Esophagus squamous epithelium (tissue), 5 donors: Measurements from ENCODE around the gene OGFOD3. TPM values are rescaled to one million over a fixed set of nuclear protein-coding genes. Genes with fewer than 3 reads are reported as not detected.

Source experiments
- DNase-seq: peaks from one replicate; lab custom pipeline; 2025; lab: John Stamatoyannopoulos, UW
- H3K27ac ChIP-seq, 4 donors: fragments of 200-600 bp; sonication (generic); one replicate each; pipeline ENCODE4 v1.5.1; 2016 to 2019; ENCODE audit warnings: mild to moderate bottlenecking in 1 of 4
- H3K27me3 ChIP-seq, 4 donors: fragments of 200-600 bp; sonication (generic); 1 replicate in 3 of 4; 2 replicates in 1 of 4; pipeline versions ENCODE4 v1.5.1 to v1.6.0; 2017 to 2021; ENCODE audit warnings: antibody characterized with exemption in 1 of 4
- H3K36me3 ChIP-seq, 3 donors: fragments of 200-600 bp; sonication (generic); one replicate each; pipeline ENCODE4 v1.5.1; 2016 to 2019
- H3K4me1 ChIP-seq, 3 donors: fragments of 200-600 bp; sonication (generic); one replicate each; pipeline ENCODE4 v1.5.1; 2017 to 2019
- H3K4me3 ChIP-seq, 4 donors: fragments of 200-600 bp; sonication (generic); 1 replicate in 3 of 4; 2 replicates in 1 of 4; pipeline ENCODE4 v1.5.1; 2016 to 2019; ENCODE audit warnings: mild to moderate bottlenecking in 2 of 4, moderate library complexity in 1 of 4
- H3K9me3 ChIP-seq, 3 donors: fragments of 200-600 bp; sonication (generic); one replicate each; pipeline ENCODE4 v1.5.1; 2016 to 2019
- POLR2A ChIP-seq, 4 donors: fragments of 450-650 bp; IDR thresholded peaks; one replicate each; pipeline ENCODE4 v1.6.1; 2017; ENCODE audit warnings: antibody characterized with exemption in 4 of 4, mild to moderate bottlenecking in 4 of 4, moderate library complexity in 3 of 4
- WGBS, 2 donors: methylation state at CpG; one replicate each; pipeline ENCODE4 v1.1.5; 2018; 5-methylcytosine and 5-hydroxymethylcytosine counted together
- intact Hi-C: fragments of 100-400 bp; cut with DNase I; formaldehyde crosslinking; loops from one replicate; pipeline ENCODE4 v1.15.0; 2022
- total RNA-seq, 4 donors: library from RNA; depleted of rRNA; stranded (reverse); fragments of >200 nt; gene quantifications; one replicate each; pipeline ENCODE4 v1.1.0, GENCODE V29; 2016
- TF ChIP-seq, protein P1 (sequence below), 6 experiments: fragments of 450-650 bp in 4 of 6; fragments of 200-600 bp in 2 of 6; sonication (generic) in 2 of 6; IDR thresholded peaks; one replicate each; pipeline ENCODE4 v1.5.1; 2016 to 2019; ENCODE audit warnings: antibody characterized with exemption in 6 of 6, mild to moderate bottlenecking in 4 of 6, moderate library complexity in 4 of 6
- donor health status: DM: yes; HTN: yes; CAD: no.

OGFOD3 gene
- total RNA-seq, 4 donors from 2014 or later, result 11.9 to 26.7 (median 19.4) TPM

DNA sequence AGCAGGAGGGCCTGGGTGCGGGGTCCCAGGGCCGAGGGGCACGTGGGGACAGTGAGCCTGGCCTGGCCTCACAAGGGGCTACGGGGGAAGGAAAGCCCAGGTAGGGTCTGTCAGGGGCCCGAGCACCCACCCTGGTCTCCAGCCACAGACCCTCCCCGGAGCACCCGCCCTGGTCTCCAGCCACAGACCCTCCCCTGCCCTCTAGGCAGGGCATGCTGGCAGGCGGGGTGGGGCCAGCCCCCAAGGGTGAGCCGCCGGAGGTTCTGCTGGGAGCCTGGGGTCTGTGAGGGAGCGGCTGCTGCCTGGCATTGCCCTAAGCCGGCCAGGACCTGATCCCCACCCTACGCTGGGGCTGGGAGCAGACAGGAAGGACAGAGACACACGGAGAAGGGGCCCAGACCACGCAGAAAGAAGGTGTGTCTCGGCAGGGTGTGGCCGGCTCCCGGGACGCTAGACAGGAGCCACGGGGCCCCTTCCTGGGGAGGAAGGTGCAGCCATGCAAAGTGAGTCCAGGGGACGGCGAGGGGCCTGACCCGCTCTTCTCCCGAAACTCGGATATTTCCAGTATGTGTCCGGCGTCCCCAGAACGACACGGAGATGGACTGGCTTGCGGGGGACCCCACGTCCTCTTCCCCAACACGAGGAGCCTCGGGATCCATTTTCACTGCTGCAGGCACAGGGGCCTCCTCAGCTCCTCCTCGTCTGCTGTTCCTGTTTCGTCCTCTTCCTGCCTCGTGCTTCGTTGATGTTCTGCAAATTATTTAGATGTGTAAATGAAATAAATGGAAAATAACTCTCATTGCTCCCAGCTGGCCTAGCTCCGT lies 31.3 kb downstream of the OGFOD3 start:
- no peak overlapping the region for H3K27ac ChIP-seq

GRCh38 chr17:82386255-82386831 lies 32.0 kb downstream of the OGFOD3 start:
- 4% methylated on average over 4 of the region's 17 CpGs; no CpG with 5 or more reads in 1 of the 2 donors for WGBS, 2 donors
- H3K27me3 ChIP-seq, result peaks cover 0 to 72% (median 5%) of the 10 kb centered on the region in 4 donors
- no peaks in the 10 kb centered on the region for H3K9me3 ChIP-seq
- peaks cover 10 to 44% (median 26%) of the 10 kb centered on the region in 3 donors for H3K4me1 ChIP-seq
- TF ChIP-seq, protein P1, sequence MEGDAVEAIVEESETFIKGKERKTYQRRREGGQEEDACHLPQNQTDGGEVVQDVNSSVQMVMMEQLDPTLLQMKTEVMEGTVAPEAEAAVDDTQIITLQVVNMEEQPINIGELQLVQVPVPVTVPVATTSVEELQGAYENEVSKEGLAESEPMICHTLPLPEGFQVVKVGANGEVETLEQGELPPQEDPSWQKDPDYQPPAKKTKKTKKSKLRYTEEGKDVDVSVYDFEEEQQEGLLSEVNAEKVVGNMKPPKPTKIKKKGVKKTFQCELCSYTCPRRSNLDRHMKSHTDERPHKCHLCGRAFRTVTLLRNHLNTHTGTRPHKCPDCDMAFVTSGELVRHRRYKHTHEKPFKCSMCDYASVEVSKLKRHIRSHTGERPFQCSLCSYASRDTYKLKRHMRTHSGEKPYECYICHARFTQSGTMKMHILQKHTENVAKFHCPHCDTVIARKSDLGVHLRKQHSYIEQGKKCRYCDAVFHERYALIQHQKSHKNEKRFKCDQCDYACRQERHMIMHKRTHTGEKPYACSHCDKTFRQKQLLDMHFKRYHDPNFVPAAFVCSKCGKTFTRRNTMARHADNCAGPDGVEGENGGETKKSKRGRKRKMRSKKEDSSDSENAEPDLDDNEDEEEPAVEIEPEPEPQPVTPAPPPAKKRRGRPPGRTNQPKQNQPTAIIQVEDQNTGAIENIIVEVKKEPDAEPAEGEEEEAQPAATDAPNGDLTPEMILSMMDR (IDR thresholded peaks at IDR 0.05), result no peak
- no peak for TF ChIP-seq POLR2A (IDR thresholded peaks at IDR 0.05)
- no peak overlapping the region for H3K27ac ChIP-seq
- intact Hi-C loops, result no loop called here
- no peak for DNase-seq
- peaks cover 0 to 4% (median 0%) of the 10 kb centered on the region in 3 donors for H3K36me3 ChIP-seq
- H3K4me3 ChIP-seq, result no peak overlapping the region

More for the DNA sequence above, 31.3 kb downstream of the OGFOD3 start:
- no peak overlapping the region for H3K4me3 ChIP-seq
- DNase-seq, result no peak
- no peak for TF ChIP-seq POLR2A (IDR thresholded peaks at IDR 0.05)
- TF ChIP-seq, protein P1 (IDR thresholded peaks at IDR 0.05), result no peak
- no peaks in the 10 kb centered on the region for H3K9me3 ChIP-seq
- H3K27me3 ChIP-seq, result peaks cover 0 to 66% (median 5%) of the 10 kb centered on the region in 4 donors
- intact Hi-C loops, result no loop called here
- WGBS, 2 donors, result 39% methylated on average over 18 to 19 of the region's 38 CpGs
- peaks cover 10 to 41% (median 26%) of the 10 kb centered on the region in 3 donors for H3K4me1 ChIP-seq
- H3K36me3 ChIP-seq, result peaks cover 0 to 12% (median 0%) of the 10 kb centered on the region in 3 donors

- no peak for DNase-seq
- no peaks in the 10 kb centered on the region for H3K9me3 ChIP-seq
- peaks cover 10 to 50% (median 26%) of the 10 kb centered on the region in 3 donors for H3K4me1 ChIP-seq
- TF ChIP-seq POLR2A (IDR thresholded peaks at IDR 0.05), result no peak
- TF ChIP-seq, protein P1 (IDR thresholded peaks at IDR 0.05), result no peak
- peak overlapping the region in 2 of 4 donors; percentile 9 to 29 for H3K27ac ChIP-seq
- intact Hi-C loops, result no loop called here
- 8 to 20% methylated on average over 1 to 7 of the region's 26 CpGs for WGBS, 2 donors
- no peak overlapping the region for H3K4me3 ChIP-seq
- H3K36me3 ChIP-seq, result no peaks in the 10 kb centered on the region
- peaks cover 0 to 78% (median 5%) of the 10 kb centered on the region in 4 donors for H3K27me3 ChIP-seq
These were observed 32.7 kb downstream of the OGFOD3 start for GRCh38 chr17:82385559-82386254.

DNA sequence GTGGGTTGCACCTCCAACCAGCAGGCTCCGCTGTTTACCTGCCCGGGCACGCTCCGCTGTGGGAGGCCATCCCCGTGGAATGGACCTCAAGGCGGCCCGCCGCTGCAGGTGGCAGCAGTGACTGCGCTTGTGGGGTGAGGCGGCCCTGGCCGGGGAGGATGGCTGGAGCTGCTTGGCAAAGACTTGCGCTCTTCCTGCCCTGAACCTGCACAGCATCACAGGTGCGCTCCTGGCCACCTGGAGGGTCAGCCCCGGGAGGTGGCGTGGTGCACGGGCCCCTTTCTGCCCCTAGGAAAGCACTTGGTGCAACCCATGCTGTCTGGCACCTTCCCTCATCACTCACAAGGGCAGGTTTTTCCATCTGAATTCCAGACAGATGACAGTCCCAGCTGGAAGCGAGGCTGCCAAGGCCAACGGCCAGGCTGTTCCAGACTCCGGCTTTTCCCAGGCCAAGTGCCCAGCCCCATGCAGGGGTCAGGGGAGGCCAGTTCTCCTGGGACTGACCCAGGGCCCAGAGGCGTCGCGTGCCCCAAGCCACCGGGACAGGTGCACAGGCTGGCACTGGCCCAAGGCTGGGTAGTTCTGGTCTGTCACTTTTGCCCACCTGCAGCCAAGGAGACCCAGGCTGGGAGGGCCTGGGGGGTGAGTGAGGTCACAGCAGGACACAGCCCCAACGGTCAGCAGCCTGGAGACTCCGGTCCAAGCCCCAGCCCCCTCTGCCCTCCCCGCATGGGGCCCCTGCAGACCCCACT lies 33.5 kb downstream of the OGFOD3 start:
- 20 to 43% methylated on average over 2 to 5 of the region's 26 CpGs for WGBS, 2 donors
- peaks cover 0 to 87% (median 5%) of the 10 kb centered on the region in 4 donors for H3K27me3 ChIP-seq

More for the DNA sequence above, 33.5 kb downstream of the OGFOD3 start:
- no peak for TF ChIP-seq POLR2A (IDR thresholded peaks at IDR 0.05)
- TF ChIP-seq, protein P1 (IDR thresholded peaks at IDR 0.05), result peak in 3 of 6 experiments; percentile 13 to 60 (median 35)
- Histone ChIP-seq H3K27ac (peak overlapping the region in 2 of 4 donors; percentile 9 to 29), H3K9me3 (no peaks in the 10 kb centered on the region), H3K4me3 (no peak overlapping the region), H3K4me1 (peaks cover 10 to 51% (median 26%) of the 10 kb centered on the region in 3 donors), H3K36me3 (no peaks in the 10 kb centered on the region)
- no peak for DNase-seq
- intact Hi-C loops, result no loop called here
